Neural crest cell (in vitro differentiated cells): ENCODE measurements around the gene OBSCN. TPM values are rescaled to one million over a fixed set of nuclear protein-coding genes. Genes with fewer than 3 reads are reported as not detected.
A peak's percentile ranks its signal among the peaks of the same experiment; 100 is the strongest.

Experiments used
- DNase-seq: peaks from one replicate; pipeline ENCODE4 v3.0.0; 2021; ENCODE audit warnings: low read depth, mixed read lengths, low spot score
- H3K27ac Mint-ChIP-seq: one replicate; pipeline ENCODE4 v1.8.0; 2021; ENCODE audit warnings: mild to moderate bottlenecking, mixed read lengths; ENCODE audit not compliant: unreplicated experiment
- H3K27me3 Mint-ChIP-seq: 2 replicates; pipeline ENCODE4 v1.8.0; 2021; ENCODE audit warnings: low read depth, mild to moderate bottlenecking, mixed read lengths
- H3K36me3 Mint-ChIP-seq: 2 replicates; pipeline ENCODE4 v1.8.0; 2021; ENCODE audit warnings: low read depth, mild to moderate bottlenecking, mixed read lengths
- H3K4me1 Mint-ChIP-seq: 2 replicates; pipeline ENCODE4 v1.8.0; 2021; ENCODE audit warnings: mixed read lengths
- H3K4me3 Mint-ChIP-seq: one replicate; pipeline ENCODE4 v1.8.0; 2021; ENCODE audit warnings: mild to moderate bottlenecking, mixed read lengths
- H3K9me3 Mint-ChIP-seq: 2 replicates; pipeline ENCODE4 v1.8.0; 2021; ENCODE audit warnings: mixed read lengths
- CTCF ChIP-seq: fragments of 200-600 bp; sonication (generic); conservative IDR thresholded peaks from 2 replicates; pipeline ENCODE4 v1.5.0; 2021; ENCODE audit warnings: antibody characterized with exemption, mild to moderate bottlenecking
- total RNA-seq: library from RNA; stranded (reverse); gene quantifications from 2 replicates; pipeline ENCODE4 v1.2.1, GENCODE V29; 2021

OBSCN gene
- total RNA-seq, 1 donor from 2014 or later: 40.1 TPM

- DNase-seq: no peak
- no peaks in the 10 kb centered on the region for H3K9me3 Mint-ChIP-seq
- TF ChIP-seq CTCF: no peak
- H3K36me3 Mint-ChIP-seq: no peaks in the 10 kb centered on the region
- peaks cover 6% of the 10 kb centered on the region for H3K4me1 Mint-ChIP-seq
- no peak overlapping the region for H3K27ac Mint-ChIP-seq
- no peaks in the 10 kb centered on the region for H3K27me3 Mint-ChIP-seq
- no peak overlapping the region for H3K4me3 Mint-ChIP-seq
These were observed 8.8 kb downstream of the OBSCN start for GRCh38 chr1:228216371-228217320.

- no peaks in the 10 kb centered on the region for H3K9me3 Mint-ChIP-seq
- peak overlapping the region; percentile 52 for H3K4me3 Mint-ChIP-seq
- no peak overlapping the region for H3K27ac Mint-ChIP-seq
- H3K36me3 Mint-ChIP-seq: peaks cover 3% of the 10 kb centered on the region
- no peak for TF ChIP-seq CTCF
- no peak for DNase-seq
- no peaks in the 10 kb centered on the region for H3K27me3 Mint-ChIP-seq
- peaks cover 6% of the 10 kb centered on the region for H3K4me1 Mint-ChIP-seq
These were observed 9.9 kb downstream of the OBSCN start for GRCh38 chr1:228217551-228218344.

- H3K4me3 Mint-ChIP-seq: peak overlapping the region; percentile 47
- no peaks in the 10 kb centered on the region for H3K9me3 Mint-ChIP-seq
- TF ChIP-seq CTCF: no peak
- H3K36me3 Mint-ChIP-seq: peaks cover 11% of the 10 kb centered on the region
- no peak overlapping the region for H3K27ac Mint-ChIP-seq
- no peak for DNase-seq
- H3K27me3 Mint-ChIP-seq: no peaks in the 10 kb centered on the region
- peaks cover 6% of the 10 kb centered on the region for H3K4me1 Mint-ChIP-seq
These were observed 10.8 kb downstream of the OBSCN start for GRCh38 chr1:228218513-228219244.

- no peaks in the 10 kb centered on the region for H3K27me3 Mint-ChIP-seq
- TF ChIP-seq CTCF: no peak
- no peak overlapping the region for H3K27ac Mint-ChIP-seq
- no peak for DNase-seq
- no peak overlapping the region for H3K4me3 Mint-ChIP-seq
- H3K36me3 Mint-ChIP-seq: peaks cover 18% of the 10 kb centered on the region
- H3K9me3 Mint-ChIP-seq: no peaks in the 10 kb centered on the region
- peaks cover 6% of the 10 kb centered on the region for H3K4me1 Mint-ChIP-seq
These were observed 11.6 kb downstream of the OBSCN start for GRCh38 chr1:228219245-228219961.
